Measurements from ENCODE around the gene MLXIP.
"Not testable (repeated sequence)": the region's sequence is repeated elsewhere in the genome, so short reads cannot be mapped to it uniquely, and the experiment has no call there.

Gene MLXIP

GRCh38 chr12:122054842-122055520, 23.6 kb upstream of the MLXIP start:
- no peak for DNase-seq (ENCODE audit: low spot score)

GRCh38 chr12:122056406-122056805, 22.1 kb upstream of the MLXIP start:
- DNase-seq (ENCODE audit: low spot score): not testable (repeated sequence)

- DNase-seq (ENCODE audit: low spot score): no peak
Observed at GRCh38 chr12:122057007-122057735, 21.4 kb upstream of the MLXIP start.

GRCh38 chr12:122057769-122058168, 20.8 kb upstream of the MLXIP start:
- no peak for DNase-seq (ENCODE audit: low spot score)

GRCh38 chr12:122058549-122059149, 19.9 kb upstream of the MLXIP start:
- no peak for DNase-seq (ENCODE audit: low spot score)

GRCh38 chr12:122059203-122059960, 19.2 kb upstream of the MLXIP start:
- DNase-seq (ENCODE audit: low spot score): no peak

GRCh38 chr12:122060081-122060501, 18.5 kb upstream of the MLXIP start:
- DNase-seq (ENCODE audit: low spot score): no peak

- no peak for DNase-seq (ENCODE audit: low spot score)
Observed at GRCh38 chr12:122061253-122061652, 17.3 kb upstream of the MLXIP start.

- DNase-seq (ENCODE audit: low spot score): no peak
Observed at GRCh38 chr12:122062832-122063693, 15.5 kb upstream of the MLXIP start.

GRCh38 chr12:122063694-122064024, 14.9 kb upstream of the MLXIP start:
- DNase-seq (ENCODE audit: low spot score): peak; percentile 68

- DNase-seq (ENCODE audit: low spot score): peak; percentile 94
Observed at GRCh38 chr12:122064025-122064777, 14.4 kb upstream of the MLXIP start.

GRCh38 chr12:122064780-122065588, 13.6 kb upstream of the MLXIP start:
- peak; percentile 78 for DNase-seq (ENCODE audit: low spot score)

GRCh38 chr12:122067548-122067947, 11.0 kb upstream of the MLXIP start:
- DNase-seq (ENCODE audit: low spot score): no peak

- no peak for DNase-seq (ENCODE audit: low spot score)
Observed at GRCh38 chr12:122067966-122068365, 10.6 kb upstream of the MLXIP start.

- DNase-seq (ENCODE audit: low spot score): no peak
Observed at GRCh38 chr12:122072031-122072970, 6.3 kb upstream of the MLXIP start.

- no peak for DNase-seq (ENCODE audit: low spot score)
Observed at GRCh38 chr12:122073815-122074214, 4.7 kb upstream of the MLXIP start.

- no peak for DNase-seq (ENCODE audit: low spot score)
Observed at GRCh38 chr12:122076743-122077495, 1.6 kb upstream of the MLXIP start.

- DNase-seq (ENCODE audit: low spot score): peak; percentile 80
Observed at GRCh38 chr12:122079033-122079531, 526 bp downstream of the MLXIP start.
